Gastrocnemius medialis (tissue), 4 donors: ENCODE measurements around the gene DNASE2.

Experiments used
- POLR2A ChIP-seq, 2 donors: fragments of 450-650 bp; IDR thresholded peaks; one replicate each; pipeline ENCODE4 v1.6.1; 2017; ENCODE audit warnings: antibody characterized with exemption in 2 of 2, mild to moderate bottlenecking in 2 of 2, moderate library complexity in 2 of 2
- TF ChIP-seq, protein P1 (sequence below), 5 experiments: fragments of 450-650 bp in 3 of 5; fragments of 200-600 bp in 2 of 5; sonication (generic) in 2 of 5; IDR thresholded peaks in 4 of 5; conservative IDR thresholded peaks in 1 of 5; 1 replicate in 4 of 5; 2 replicates in 1 of 5; pipeline ENCODE4 v1.5.1; 2016 to 2019; ENCODE audit warnings: antibody characterized with exemption in 5 of 5, mild to moderate bottlenecking in 3 of 5, moderate library complexity in 3 of 5

DNA sequence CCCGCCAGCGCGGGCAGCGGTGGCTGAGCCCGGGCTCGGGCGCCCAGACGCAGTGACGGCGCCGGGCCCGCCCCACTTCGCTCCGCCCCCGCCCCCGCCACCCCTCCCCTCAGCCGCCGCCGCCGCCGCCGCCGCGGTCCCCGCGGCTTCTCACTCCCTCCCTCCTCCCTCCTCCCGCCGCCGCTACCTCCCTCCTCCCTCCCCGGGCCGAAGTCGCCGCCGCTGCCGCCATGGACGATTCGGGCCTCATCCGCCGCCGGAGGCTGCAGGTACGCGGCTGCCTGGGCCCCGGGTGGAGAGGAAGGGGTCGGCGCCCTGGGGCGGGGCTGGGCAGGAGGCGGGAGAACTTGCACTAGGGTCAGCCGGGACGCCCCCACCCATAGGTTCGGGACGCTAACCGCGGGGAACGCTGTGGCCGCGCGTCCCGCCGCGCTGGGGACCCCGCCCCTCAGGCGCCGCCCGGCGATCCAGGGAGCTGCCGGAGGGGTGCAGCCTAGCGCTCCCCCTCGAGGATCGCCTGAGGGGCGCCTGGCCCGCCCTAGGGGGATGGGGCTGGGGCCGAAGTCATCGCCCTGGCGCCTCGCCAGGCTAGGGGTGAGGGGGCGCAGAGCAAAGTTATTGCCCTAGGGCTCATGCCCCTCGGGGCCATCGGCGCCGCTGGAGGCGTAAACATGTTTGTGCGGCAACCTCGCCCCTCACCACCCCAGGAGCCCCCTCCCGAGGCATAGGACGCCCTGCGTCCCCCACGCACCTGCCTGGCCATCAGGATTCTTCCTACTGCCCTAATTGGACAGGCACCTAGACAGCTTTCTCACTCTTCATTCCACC, 47.3 kb downstream of the DNASE2 start:
- TF ChIP-seq, protein P1, sequence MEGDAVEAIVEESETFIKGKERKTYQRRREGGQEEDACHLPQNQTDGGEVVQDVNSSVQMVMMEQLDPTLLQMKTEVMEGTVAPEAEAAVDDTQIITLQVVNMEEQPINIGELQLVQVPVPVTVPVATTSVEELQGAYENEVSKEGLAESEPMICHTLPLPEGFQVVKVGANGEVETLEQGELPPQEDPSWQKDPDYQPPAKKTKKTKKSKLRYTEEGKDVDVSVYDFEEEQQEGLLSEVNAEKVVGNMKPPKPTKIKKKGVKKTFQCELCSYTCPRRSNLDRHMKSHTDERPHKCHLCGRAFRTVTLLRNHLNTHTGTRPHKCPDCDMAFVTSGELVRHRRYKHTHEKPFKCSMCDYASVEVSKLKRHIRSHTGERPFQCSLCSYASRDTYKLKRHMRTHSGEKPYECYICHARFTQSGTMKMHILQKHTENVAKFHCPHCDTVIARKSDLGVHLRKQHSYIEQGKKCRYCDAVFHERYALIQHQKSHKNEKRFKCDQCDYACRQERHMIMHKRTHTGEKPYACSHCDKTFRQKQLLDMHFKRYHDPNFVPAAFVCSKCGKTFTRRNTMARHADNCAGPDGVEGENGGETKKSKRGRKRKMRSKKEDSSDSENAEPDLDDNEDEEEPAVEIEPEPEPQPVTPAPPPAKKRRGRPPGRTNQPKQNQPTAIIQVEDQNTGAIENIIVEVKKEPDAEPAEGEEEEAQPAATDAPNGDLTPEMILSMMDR (IDR thresholded peaks at IDR 0.05 in 4 of 5, conservative IDR thresholded peaks at IDR 0.05 in 1 of 5) = no peak
- TF ChIP-seq POLR2A (IDR thresholded peaks at IDR 0.05) = no peak
